Measurements from ENCODE around the gene ABHD6.

- TF ChIP-seq, protein P1, sequence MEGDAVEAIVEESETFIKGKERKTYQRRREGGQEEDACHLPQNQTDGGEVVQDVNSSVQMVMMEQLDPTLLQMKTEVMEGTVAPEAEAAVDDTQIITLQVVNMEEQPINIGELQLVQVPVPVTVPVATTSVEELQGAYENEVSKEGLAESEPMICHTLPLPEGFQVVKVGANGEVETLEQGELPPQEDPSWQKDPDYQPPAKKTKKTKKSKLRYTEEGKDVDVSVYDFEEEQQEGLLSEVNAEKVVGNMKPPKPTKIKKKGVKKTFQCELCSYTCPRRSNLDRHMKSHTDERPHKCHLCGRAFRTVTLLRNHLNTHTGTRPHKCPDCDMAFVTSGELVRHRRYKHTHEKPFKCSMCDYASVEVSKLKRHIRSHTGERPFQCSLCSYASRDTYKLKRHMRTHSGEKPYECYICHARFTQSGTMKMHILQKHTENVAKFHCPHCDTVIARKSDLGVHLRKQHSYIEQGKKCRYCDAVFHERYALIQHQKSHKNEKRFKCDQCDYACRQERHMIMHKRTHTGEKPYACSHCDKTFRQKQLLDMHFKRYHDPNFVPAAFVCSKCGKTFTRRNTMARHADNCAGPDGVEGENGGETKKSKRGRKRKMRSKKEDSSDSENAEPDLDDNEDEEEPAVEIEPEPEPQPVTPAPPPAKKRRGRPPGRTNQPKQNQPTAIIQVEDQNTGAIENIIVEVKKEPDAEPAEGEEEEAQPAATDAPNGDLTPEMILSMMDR (IDR thresholded peaks at IDR 0.05), result no peak
- TF ChIP-seq POLR2AphosphoS5 (IDR thresholded peaks at IDR 0.05; ENCODE audit: low read depth, low read length), result no peak
Observed at GRCh38 chr3:58329922-58330413, 92.4 kb downstream of the ABHD6 start.

All from Panc1 (cell line).